ENCODE measurements around the gene HEY2.

Gene HEY2

GRCh38 chr6:125789167-125789566, 39.7 kb downstream of the HEY2 start:
- peak overlapping the region; percentile 96 for H3K27ac Mint-ChIP-seq (ENCODE audit: low read depth)
- H3K27me3 Mint-ChIP-seq = no peaks in the 10 kb centered on the region
- peaks cover 48% of the 10 kb centered on the region for H3K4me1 Mint-ChIP-seq
- no peaks in the 10 kb centered on the region for H3K9me3 Mint-ChIP-seq
- ATAC-seq (replicated peaks; ENCODE audit: extremely low read depth, poor library complexity, severe bottlenecking) (no peak), DNase-seq (ENCODE audit: low spot score in 2 of 2) (no peak)
- H3K4me3 Mint-ChIP-seq = peak overlapping the region; percentile 95
- peaks cover 15% of the 10 kb centered on the region for H3K36me3 Mint-ChIP-seq (ENCODE audit: insufficient read depth)

DNA sequence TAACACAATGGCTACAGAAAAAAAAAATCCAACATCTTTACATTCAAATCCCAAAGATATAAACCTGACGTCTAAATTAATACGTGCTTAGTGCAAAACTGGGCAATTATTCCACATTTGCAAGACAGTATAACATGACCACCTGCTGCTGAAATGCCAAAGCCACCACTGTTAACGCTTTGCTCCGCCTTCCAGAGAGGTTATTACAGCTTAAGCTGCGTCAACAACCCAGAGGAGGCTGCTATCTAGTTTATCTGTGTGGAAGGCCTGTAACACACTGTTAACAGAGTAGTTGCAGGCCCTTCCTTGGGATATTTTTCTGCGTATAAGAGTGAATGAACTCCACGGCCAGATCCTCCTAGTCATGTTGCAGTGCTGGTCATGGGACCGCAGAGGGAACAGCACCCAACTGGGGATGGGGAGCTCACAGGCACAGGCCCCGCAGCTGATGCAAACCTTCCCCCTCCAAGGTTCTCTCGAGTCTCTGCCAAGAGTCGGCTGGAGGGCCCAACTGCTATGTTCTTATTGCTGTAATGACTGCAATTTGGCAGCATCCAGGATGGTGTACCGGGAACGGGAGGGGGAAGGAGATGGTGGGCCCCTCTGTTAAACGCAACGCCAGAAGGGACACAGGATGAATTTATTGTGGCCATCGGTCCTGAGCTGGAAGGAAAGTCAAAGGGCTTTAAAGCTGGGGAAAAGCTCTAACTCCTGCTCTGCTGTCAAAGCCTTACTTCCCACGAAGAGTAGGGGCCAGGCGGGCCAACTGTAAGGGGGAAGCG, 40.3 kb downstream of the HEY2 start:
- ATAC-seq (replicated peaks; ENCODE audit: extremely low read depth, poor library complexity, severe bottlenecking) = peak; percentile 24
- H3K27ac Mint-ChIP-seq (ENCODE audit: low read depth) = peak overlapping the region; percentile 96
- peak overlapping the region; percentile 95 for H3K4me3 Mint-ChIP-seq
- DNase-seq (ENCODE audit: low spot score in 2 of 2) = peak; percentile 24 to 27
- H3K4me1 Mint-ChIP-seq = peaks cover 43% of the 10 kb centered on the region
- H3K27me3 Mint-ChIP-seq = no peaks in the 10 kb centered on the region
- H3K9me3 Mint-ChIP-seq = no peaks in the 10 kb centered on the region
- peaks cover 15% of the 10 kb centered on the region for H3K36me3 Mint-ChIP-seq (ENCODE audit: insufficient read depth)

GRCh38 chr6:125790358-125791150, 41.1 kb downstream of the HEY2 start, which contains the start of gene NCOA7:
Gene NCOA7, plus strand, starts transcription at chr6:125790960. Its CDS starts 24,395 bp downstream, at chr6:125815355.
- Mint-ChIP-seq H3K9me3 (no peaks in the 10 kb centered on the region), H3K27ac (ENCODE audit: low read depth) (peak within 1 kb of the TSS; percentile 96), H3K27me3 (no peaks in the 10 kb centered on the region), H3K36me3 (ENCODE audit: insufficient read depth) (peaks cover 15% of the 10 kb centered on the region), H3K4me1 (peaks cover 46% of the 10 kb centered on the region), H3K4me3 (peak within 1 kb of the TSS; percentile 95)
- peak; percentile 76 for ATAC-seq (replicated peaks; ENCODE audit: extremely low read depth, poor library complexity, severe bottlenecking)
- DNase-seq (ENCODE audit: low spot score in 2 of 2) = peak; percentile 58 to 68

GRCh38 chr6:125791151-125791819, 41.9 kb downstream of the HEY2 start:
- no peaks in the 10 kb centered on the region for H3K27me3 Mint-ChIP-seq
- DNase-seq (ENCODE audit: low spot score in 2 of 2) (peak in 1 of 2 donors; percentile 33), ATAC-seq (replicated peaks; ENCODE audit: extremely low read depth, poor library complexity, severe bottlenecking) (peak; percentile 52)
- peak overlapping the region; percentile 96 for H3K27ac Mint-ChIP-seq (ENCODE audit: low read depth)
- peak overlapping the region; percentile 95 for H3K4me3 Mint-ChIP-seq
- H3K4me1 Mint-ChIP-seq = peaks cover 50% of the 10 kb centered on the region
- no peaks in the 10 kb centered on the region for H3K9me3 Mint-ChIP-seq
- H3K36me3 Mint-ChIP-seq (ENCODE audit: insufficient read depth) = peaks cover 15% of the 10 kb centered on the region

GRCh38 chr6:125791820-125792165, 42.4 kb downstream of the HEY2 start:
- Mint-ChIP-seq H3K27ac (ENCODE audit: low read depth) (peak overlapping the region; percentile 96), H3K9me3 (no peaks in the 10 kb centered on the region), H3K27me3 (no peaks in the 10 kb centered on the region), H3K36me3 (ENCODE audit: insufficient read depth) (peaks cover 15% of the 10 kb centered on the region), H3K4me3 (peak overlapping the region; percentile 95), H3K4me1 (peaks cover 50% of the 10 kb centered on the region)
- ATAC-seq (replicated peaks; ENCODE audit: extremely low read depth, poor library complexity, severe bottlenecking) (no peak), DNase-seq (ENCODE audit: low spot score in 2 of 2) (no peak)

DNA sequence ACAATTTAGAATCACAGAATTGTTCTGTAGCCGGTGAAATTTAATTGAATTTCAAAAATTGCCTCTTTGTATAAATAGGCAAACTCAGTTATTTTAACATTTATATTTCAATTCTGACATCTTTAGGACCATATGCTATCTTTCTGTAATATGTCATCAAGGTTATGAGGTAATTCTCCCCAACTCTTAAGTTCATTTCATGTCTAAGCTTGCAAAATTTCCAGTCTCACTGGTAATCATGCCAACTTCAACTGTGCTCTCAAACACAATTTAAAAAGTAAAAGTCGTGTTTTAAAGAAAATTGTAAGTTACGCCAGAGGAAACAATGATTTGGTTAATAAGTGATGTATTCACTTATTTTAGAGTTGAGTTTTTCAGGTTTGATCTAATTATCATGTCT, 42.7 kb downstream of the HEY2 start:
- Mint-ChIP-seq H3K4me1 (peaks cover 50% of the 10 kb centered on the region), H3K9me3 (no peaks in the 10 kb centered on the region)
- no peak for ATAC-seq (replicated peaks; ENCODE audit: extremely low read depth, poor library complexity, severe bottlenecking)

DNA sequence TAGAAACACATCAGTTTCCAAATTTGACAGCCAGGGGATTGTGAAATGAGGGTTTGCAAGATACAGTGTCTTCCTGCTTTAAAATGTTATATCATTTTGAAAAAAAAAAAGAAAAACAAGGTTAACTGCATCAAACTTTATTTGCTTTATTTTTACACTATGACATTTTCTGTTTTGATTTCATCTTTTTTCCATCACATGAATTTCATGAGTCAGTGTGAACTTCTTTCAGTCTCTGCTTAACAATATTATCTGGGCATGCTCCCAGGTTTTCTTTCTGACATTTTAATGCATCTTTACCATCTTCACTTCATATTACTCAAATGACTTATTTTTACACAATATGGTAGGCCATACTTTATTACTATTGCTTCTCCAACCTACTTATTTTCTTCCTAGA, 43.2 kb downstream of the HEY2 start:
- peaks cover 17% of the 10 kb centered on the region for H3K36me3 Mint-ChIP-seq (ENCODE audit: insufficient read depth)
- no peaks in the 10 kb centered on the region for H3K27me3 Mint-ChIP-seq
- peak overlapping the region; percentile 13 for H3K4me3 Mint-ChIP-seq
- H3K27ac Mint-ChIP-seq (ENCODE audit: low read depth) = no peak overlapping the region
- ATAC-seq (replicated peaks; ENCODE audit: extremely low read depth, poor library complexity, severe bottlenecking) (no peak), DNase-seq (ENCODE audit: low spot score in 2 of 2) (no peak)
- H3K9me3 Mint-ChIP-seq = no peaks in the 10 kb centered on the region
- H3K4me1 Mint-ChIP-seq = peaks cover 55% of the 10 kb centered on the region

More for the DNA sequence above, 42.7 kb downstream of the HEY2 start:
- H3K4me3 Mint-ChIP-seq = peak overlapping the region; percentile 95
- H3K27me3 Mint-ChIP-seq = no peaks in the 10 kb centered on the region
- no peak for DNase-seq (ENCODE audit: low spot score in 2 of 2)
- H3K36me3 Mint-ChIP-seq (ENCODE audit: insufficient read depth) = peaks cover 15% of the 10 kb centered on the region
- H3K27ac Mint-ChIP-seq (ENCODE audit: low read depth) = no peak overlapping the region

DNA sequence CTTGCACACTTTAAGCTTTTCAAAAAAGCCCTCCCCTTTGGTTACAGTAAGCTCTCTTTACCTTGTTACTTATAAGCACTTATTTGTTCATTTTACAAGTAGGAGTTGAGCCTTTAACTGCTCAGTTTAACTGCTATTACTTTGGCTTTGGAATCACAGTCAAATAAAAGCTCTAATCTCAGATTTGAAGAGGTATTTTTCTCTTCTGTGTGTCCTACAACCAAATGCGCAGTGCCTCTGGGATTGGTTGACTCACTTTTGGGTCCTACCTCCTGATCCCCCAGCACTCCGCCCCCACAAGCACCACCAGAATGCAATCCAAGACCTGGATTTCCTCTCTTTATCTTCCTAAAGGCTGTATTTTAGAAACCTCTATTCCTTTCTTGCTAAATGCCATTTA, 43.8 kb downstream of the HEY2 start:
- H3K27me3 Mint-ChIP-seq = no peaks in the 10 kb centered on the region
- peak overlapping the region; percentile 86 for H3K27ac Mint-ChIP-seq (ENCODE audit: low read depth)
- H3K4me1 Mint-ChIP-seq = peaks cover 58% of the 10 kb centered on the region
- peaks cover 15% of the 10 kb centered on the region for H3K36me3 Mint-ChIP-seq (ENCODE audit: insufficient read depth)
- DNase-seq (ENCODE audit: low spot score in 2 of 2) = no peak
- H3K9me3 Mint-ChIP-seq = no peaks in the 10 kb centered on the region
- ATAC-seq (replicated peaks; ENCODE audit: extremely low read depth, poor library complexity, severe bottlenecking) = no peak
- peak overlapping the region; percentile 52 for H3K4me3 Mint-ChIP-seq

GRCh38 chr6:125793863-125794262, 44.4 kb downstream of the HEY2 start:
- Mint-ChIP-seq H3K4me3 (peak overlapping the region; percentile 52), H3K27me3 (no peaks in the 10 kb centered on the region), H3K36me3 (ENCODE audit: insufficient read depth) (peaks cover 15% of the 10 kb centered on the region), H3K4me1 (peaks cover 61% of the 10 kb centered on the region), H3K27ac (ENCODE audit: low read depth) (peak overlapping the region; percentile 86), H3K9me3 (no peaks in the 10 kb centered on the region)
- ATAC-seq (replicated peaks; ENCODE audit: extremely low read depth, poor library complexity, severe bottlenecking) = no peak
- no peak for DNase-seq (ENCODE audit: low spot score in 2 of 2)

DNA sequence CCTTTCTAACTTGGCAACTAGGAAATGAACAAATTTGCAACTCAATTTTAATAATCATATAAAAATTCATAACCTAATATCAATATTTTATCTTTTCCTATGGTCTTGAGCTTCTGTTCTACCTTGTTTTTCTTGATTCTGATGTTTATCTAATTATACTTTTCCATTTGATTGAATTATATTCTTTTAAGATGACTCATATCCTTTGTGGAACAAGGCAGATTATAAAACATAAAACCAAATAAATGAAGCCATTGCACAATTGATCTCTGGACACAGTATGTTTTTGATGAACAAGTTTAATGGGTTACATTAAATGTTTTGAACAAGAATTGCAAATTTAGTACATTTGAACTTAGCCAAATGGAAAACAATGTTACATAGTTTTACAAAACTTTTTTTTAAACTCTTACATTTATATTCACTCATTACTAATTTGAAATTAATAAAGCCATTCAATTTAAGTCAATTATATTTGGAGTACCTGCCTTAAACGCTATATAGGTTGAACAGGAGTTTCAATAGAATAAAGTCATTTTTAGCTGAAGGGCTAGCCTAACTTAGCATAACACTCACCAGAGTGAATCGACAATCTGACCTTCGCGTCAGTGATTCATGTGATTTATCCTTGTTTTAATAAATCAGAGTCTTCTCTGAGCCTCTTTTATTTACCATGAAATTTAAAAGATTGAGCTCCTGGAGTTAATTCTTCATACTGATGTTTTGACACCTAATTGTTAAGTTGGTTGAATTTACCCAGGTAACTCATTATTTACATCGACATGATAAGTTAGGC, 45.1 kb downstream of the HEY2 start:
- no peak overlapping the region for H3K27ac Mint-ChIP-seq (ENCODE audit: low read depth)

DNA sequence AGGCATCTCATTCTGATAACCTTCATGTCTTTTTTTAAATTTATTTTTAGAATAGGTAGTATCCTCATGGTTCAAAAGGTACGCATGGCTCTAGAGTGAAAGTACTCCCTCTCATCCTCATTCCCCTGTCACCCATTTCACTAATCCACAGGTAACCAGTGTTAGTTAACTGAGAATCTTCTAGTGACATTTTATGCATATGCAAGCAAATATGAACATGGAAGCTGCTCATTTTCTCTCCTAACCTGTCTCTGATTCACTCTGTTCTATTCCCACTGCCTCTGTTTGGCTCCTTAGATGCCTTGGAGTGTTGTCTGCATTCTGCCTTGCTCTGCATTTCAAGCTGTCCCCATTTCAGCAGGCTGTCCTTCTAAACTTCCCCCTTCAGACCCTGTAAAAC, 45.9 kb downstream of the HEY2 start:
- no peak for DNase-seq (ENCODE audit: low spot score in 2 of 2)
- H3K36me3 Mint-ChIP-seq (ENCODE audit: insufficient read depth) = peaks cover 10% of the 10 kb centered on the region
- H3K27me3 Mint-ChIP-seq = no peaks in the 10 kb centered on the region
- no peak for ATAC-seq (replicated peaks; ENCODE audit: extremely low read depth, poor library complexity, severe bottlenecking)
- no peak overlapping the region for H3K27ac Mint-ChIP-seq (ENCODE audit: low read depth)
- peaks cover 55% of the 10 kb centered on the region for H3K4me1 Mint-ChIP-seq
- H3K4me3 Mint-ChIP-seq = no peak overlapping the region
- H3K9me3 Mint-ChIP-seq = no peaks in the 10 kb centered on the region

More for the DNA sequence above, 45.1 kb downstream of the HEY2 start:
- H3K27me3 Mint-ChIP-seq = no peaks in the 10 kb centered on the region
- peaks cover 62% of the 10 kb centered on the region for H3K4me1 Mint-ChIP-seq
- DNase-seq (ENCODE audit: low spot score in 2 of 2) = no peak
- ATAC-seq (replicated peaks; ENCODE audit: extremely low read depth, poor library complexity, severe bottlenecking) = no peak
- peaks cover 14% of the 10 kb centered on the region for H3K36me3 Mint-ChIP-seq (ENCODE audit: insufficient read depth)
- H3K4me3 Mint-ChIP-seq = peak overlapping the region; percentile 52
- H3K9me3 Mint-ChIP-seq = no peaks in the 10 kb centered on the region
